COR-L47 (cell line): ENCODE measurements around the gene CD5L.

Experiments
- DNase-seq: peaks from one replicate; lab custom pipeline; 2025; lab: John Stamatoyannopoulos, UW

The CD5L gene

DNA sequence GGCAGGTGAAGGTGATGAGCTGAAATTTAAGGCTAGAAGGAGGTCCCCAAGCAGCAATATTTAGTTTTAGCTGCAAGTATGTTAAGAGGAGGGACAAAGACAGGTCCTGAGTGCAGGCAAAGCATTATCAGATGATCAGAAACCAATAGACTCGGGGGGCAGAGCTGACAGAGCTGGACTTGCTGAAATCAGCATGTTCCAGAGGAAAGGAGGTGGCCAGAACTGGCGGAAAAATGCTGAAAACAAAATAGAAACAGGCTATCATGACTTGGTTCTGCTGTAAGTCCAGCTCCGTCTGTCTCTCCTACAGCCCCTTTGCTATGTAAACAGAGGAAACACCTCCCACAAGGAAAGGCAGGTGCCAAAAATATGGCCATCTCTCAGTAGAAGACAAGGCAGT is at the start of gene CD5L:
TSS of gene CD5L (minus strand) at position 101 of the 400 bp plus-strand sequence. CDS start 107 bp downstream, outside the sequence.
- no peak for DNase-seq

DNA sequence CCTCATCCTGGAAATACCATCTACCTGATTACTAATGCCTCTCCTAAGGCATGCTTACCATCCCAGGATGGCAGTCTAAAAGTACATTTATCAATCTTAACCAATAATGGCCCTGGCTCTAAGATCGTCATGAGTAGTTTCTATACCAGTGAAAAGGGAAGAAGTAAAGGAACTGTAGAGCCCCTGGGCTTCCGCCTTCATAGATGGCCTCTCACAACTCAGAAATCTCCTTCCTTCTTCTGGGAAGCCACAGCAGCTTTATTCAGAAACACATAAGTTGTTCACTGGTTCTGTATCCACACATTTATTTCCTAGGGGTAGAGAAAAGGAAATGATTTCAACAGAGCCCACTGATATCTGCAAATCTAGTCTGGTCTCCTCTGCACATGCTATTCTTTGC is 41.0 kb upstream of the CD5L start:
- DNase-seq, result no peak

- DNase-seq, result no peak
These were observed 39.0 kb upstream of the CD5L start for GRCh38 chr1:157880621-157881020.

DNA sequence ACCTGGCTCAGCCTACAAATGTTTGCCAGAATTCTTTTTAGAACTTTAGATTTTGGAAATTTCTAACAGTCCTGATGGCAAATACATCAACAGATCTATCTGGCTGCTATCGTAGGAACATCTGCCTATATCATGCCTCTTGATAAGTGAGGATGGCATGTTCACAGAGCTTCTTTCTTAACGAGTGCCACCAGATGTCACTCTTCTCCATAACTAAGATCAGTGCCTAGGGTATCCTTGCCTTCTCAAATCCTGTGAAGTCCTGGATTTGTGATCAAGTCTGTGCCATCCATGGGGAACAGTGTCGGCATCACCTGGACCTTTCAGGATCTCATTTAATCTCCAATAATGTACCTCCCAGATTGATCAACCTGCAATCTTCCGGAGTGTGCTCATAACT is 36.5 kb upstream of the CD5L start:
- peak; percentile 20 for DNase-seq

DNA sequence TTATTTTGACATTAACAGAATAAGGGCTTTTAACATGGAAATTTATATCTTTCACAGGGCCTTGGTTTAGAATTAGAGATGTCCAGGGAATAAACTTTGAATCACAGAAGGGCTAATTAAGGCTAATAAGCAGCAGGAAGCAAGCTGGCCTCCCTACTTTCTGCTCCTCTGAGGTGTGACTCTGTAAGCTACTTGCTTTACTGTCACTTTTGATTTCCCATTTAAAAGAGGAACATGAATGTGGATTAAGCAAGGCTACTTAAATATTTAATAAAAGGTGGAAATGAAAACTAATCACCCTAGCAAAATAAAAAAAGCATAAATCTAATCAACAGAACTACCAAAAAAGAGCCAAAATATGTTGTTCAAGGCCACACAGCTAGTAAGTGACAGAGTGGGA is 28.9 kb upstream of the CD5L start:
- no peak for DNase-seq

- no peak for DNase-seq
These were observed 27.0 kb upstream of the CD5L start for GRCh38 chr1:157868654-157869053.

DNA sequence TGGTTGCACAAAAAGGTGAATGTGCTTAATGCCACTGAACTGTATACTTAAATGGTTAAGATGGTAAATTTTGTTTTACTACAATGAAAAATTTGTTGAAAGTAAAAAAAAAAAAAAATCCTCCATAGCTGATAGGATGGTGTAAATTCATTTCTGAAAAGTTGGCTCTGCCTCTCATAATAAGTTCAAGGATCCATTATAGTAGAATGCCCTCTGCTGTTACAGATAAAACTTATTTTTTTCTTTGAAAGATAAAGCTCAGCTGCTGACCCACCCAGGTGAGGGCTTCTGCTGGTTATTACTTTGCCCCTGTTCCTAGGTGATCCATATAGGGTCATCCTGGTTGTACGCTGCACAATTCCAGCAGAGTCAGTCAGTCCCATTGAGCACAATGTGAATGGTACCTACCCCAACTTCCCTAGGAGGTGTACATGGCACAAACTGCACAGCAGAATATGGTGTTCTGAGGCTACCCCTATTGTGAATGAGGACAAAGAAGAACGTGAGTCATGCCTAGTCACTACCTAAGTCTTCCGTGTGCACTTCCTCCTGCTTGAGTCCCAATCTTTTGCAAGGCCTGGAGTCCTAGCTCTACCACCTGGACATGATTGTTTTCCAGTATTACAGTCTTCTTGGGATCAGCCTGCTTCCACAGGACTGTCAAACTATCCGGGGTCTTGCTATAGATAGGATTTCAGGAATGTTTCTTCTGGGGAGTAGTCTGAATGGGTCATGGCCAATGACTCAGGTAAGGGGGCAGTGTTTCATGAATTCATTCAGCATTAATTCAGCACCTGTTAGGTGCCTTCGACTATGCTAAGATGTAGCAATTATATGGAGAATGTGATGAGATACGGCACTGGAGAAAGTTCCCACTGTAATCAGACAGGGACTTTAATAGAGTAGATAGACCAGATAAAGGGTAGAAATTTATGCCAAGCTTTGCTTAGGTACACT is 20.8 kb upstream of the CD5L start:
- no peak for DNase-seq

- no peak for DNase-seq
These were observed 14.9 kb upstream of the CD5L start for GRCh38 chr1:157856538-157856937.

DNA sequence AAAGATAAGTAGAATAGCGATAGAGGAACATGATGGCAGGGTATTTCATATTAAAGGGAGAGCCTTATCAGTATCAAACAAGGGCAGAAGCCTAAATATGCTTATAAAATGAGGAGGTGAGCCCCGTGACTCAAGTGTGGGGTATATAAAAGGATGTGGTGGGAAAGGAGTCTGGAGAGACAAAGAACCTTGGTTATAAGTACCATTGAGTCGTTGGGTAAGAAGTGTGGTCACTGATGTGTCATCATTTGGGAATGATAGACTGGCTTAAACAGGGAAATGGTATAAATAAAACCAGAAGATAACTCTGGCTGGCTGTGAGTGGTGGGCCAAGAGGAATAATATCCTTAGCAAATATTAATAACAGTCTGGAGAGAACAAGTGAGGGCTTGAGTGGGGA is 10.9 kb upstream of the CD5L start:
- DNase-seq, result no peak

DNA sequence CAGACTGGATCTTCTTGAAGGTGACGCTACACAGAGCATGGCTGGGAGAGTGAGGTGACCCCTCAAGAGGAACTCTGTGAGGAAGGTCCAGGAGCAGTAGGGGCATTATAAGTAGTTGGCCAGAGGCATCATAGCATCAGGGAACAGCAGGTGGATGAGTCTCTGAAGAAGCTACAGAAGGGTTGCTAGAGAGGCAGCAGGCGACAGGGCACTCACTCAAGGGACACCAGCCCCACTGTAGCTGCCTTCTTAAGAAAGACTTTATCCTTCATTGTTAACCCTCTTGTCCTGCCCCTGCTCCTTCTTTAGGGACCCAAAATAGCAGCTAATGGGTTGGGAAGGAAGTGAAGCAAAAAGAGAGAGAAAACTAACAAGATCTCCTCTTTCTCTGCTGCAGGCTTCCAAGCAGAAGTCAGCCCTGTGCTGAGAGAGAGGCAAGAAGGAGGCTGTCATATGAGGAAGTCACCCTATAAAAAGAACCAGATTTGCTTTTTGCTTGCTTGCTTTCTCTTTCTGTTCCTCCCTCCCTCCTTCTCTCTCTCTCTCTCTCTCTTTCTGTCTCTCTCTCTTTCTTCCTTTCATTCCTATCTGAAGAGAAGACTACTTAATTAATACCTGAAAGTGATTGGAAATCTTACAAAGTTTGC is 7.7 kb upstream of the CD5L start:
- DNase-seq, result no peak

DNA sequence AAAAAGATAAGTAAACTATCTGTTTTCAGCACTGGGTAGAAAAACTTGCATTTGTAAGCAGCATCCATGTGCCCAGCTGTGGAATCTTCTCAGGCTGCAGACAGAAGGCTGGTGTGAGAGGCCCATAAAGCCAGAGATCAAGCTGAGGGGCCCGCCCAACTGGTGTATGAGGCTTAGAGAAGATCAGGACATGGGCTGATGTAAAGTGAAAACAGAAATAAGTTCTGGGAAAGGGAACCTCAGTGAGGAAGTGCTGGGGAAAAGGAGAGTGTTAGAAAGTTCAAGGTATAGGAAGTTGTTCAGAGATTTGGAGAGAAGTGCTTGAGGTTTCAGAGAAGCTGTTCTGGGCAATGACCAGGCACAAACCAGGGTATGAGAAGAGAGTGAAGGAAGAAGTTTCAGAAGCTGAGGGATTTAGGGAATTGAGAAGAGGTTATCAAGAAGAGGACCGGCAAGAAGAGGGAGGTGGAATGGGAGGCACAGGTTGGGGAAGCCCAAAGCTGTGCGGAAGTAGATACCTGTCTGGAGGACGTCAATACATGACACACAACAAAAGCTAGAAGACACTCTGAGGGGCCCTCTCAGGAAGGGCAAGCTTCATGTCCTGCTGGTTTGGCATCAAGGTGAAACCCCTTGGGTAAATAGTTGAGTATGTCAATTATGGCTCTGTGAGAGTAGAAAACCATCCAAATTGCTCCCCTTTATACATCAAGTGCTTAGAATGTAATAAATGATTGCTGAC is 2.7 kb upstream of the CD5L start:
- no peak for DNase-seq

DNA sequence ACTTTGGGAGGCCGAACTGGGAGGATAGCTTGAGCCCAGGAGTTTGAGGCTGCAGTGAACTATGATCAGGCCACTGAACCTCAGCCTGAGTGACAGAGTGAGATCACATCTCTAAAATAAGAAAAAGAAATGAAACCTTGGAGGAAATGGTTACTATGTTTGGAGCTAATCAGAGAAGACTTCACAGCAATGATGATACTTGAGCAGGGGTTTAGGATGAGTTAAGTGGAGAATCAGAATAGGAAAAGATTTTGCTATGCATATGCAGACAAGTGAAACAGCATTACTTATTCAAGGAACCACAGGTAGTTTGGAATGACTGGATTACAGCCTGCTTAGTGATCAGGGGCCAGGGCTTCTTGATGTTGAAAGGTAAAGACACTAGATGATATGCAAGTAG is 1.3 kb upstream of the CD5L start:
- no peak for DNase-seq

- DNase-seq, result no peak
These were observed 2.6 kb downstream of the CD5L start for GRCh38 chr1:157838966-157839365.

DNA sequence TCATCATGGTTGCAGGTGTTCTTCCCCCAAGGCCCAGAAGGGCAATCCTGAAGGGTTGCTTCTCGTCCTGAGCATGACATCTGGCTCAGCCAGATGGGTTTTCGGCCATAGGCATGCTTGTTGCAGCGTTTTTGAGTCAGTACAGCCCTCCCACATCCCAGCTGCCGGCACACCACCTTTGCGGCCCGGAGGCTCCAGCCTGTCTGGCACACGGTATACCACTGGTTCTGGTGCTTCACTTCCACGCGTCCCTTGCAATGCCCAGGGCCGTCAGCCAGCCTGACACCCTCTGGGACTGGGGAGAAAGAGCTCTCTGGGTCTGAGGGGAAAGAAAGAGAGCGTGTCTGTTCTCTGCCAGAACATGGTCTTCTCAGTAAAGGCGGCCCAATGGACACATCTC is 7.2 kb downstream of the CD5L start:
- no peak for DNase-seq

DNA sequence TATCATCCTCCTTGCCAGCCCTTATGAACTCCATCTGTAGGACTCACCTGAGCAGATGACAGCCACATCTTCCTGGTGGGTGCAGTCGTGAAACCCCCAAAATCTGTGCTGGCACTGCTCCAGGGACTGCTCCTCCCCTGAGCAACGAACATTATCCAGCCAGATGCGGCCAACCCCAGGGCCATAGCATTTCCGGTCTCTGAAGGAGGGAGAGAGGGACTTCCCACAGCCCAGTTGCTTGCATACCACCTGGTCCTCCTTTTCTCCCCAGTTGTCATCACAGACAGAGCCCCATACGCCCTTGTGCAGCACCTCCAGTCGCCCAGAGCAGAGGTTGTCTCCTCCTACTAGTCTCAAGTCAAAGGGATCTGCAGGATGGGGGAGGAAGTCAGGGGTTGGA is 8.5 kb downstream of the CD5L start:
- DNase-seq, result no peak

DNA sequence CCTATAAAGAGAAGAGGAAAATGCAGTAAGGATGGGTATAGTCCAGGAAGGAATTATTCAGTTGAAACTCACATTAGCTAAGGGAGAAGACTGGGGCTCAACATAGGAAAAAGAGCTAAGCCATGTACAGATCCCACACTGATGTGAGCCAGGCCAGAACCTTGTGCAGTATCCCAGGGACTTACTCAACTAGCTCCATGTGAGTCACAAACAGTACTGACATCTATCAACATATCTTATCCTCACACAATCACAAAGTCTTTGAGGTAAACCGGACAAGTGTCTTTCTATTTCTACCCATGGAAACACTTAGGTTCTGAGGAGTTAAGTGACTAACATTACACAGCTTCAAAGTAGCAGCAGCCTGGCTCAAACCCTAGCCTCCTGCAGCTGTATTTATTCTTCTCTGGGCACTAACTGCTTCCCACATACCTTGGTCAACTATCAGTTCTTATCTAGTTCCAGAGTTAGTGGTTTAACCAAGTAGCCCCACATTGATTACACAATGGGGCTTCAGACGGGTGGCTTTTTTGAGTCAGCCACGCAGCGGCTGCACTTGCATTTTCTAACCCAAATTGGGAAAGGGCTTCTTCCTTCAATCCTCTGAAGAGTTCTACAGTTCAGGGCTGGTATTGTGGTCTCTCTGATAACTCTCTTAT is 9.5 kb downstream of the CD5L start:
- DNase-seq, result no peak

DNA sequence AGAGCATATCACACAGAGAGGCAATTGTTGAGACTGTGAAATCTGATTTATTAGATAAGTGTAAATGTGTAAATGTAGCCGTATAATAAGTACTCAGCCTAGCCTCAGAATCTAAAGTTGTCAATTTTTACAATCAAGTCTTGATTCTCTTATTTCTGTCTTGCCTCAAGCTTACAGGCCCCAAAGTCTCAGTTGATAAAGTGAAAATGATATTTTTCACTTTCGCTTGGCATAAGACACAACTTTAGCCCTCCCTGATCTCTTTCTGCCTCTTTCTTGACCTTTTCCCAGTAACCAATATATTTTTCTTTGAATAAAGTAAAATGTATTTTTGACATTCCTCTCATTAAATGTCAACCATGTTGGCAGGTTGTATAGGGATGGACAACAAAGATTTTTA is 10.7 kb downstream of the CD5L start:
- DNase-seq, result no peak

- DNase-seq, result no peak
These were observed 11.9 kb downstream of the CD5L start for GRCh38 chr1:157829711-157830110.

GRCh38 chr1:157829210-157829609 is 12.4 kb downstream of the CD5L start:
- DNase-seq, result no peak

DNA sequence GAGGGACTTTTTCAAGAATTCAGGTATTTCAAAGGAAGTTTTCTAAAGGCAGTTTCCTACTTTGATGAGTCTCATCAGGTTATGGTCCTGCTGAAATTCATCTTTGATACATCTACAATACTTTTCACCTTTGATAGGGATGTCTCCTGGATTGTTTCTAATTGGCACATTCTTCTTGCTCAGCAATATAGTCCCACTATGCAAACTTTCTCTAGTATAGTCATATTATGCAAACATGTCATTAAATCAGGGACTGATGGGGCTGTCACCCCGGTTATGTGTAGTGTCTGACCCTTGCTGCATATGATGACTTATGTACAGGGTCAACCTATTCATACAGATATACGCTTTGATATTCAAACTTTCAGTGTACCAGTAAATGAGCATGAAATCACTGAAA is 21.3 kb downstream of the CD5L start:
- DNase-seq, result no peak

- no peak for DNase-seq
These were observed 21.7 kb downstream of the CD5L start, which contains the start of gene FCRL1 for GRCh38 chr1:157819896-157820295. TSS of gene FCRL1 (minus strand) at chr1:157820120. CDS start at chr1:157820037, 83 bp downstream.

GRCh38 chr1:157819215-157819614 is 22.4 kb downstream of the CD5L start:
- DNase-seq, result no peak
